NCI-H1417 treated with DMSO at 0.1 percent for 48 hours (cell line): ENCODE measurements around the gene ETS2.

Source experiments
- DNase-seq: peaks from one replicate; lab custom pipeline; 2025; lab: John Stamatoyannopoulos, UW

The ETS2 gene

DNA sequence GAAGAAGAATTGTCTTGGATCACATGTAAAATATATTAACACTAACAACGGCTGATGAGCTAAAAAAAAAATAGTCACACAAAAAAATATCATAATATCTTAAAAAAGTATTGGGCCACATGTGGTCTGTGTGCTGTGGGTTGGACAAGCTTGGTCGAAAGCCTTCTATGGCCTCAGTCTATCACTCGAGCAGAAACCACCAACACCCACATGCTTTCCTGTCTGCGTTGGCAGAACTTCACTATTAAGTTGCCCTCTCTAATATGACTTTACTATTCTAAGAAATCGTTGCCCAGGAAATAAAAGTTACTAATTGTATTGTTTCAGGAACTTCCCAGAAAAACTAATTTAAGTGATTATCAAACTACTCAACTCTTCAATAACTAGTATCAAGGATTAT lies 28.2 kb upstream of the ETS2 start:
- DNase-seq, result no peak

DNA sequence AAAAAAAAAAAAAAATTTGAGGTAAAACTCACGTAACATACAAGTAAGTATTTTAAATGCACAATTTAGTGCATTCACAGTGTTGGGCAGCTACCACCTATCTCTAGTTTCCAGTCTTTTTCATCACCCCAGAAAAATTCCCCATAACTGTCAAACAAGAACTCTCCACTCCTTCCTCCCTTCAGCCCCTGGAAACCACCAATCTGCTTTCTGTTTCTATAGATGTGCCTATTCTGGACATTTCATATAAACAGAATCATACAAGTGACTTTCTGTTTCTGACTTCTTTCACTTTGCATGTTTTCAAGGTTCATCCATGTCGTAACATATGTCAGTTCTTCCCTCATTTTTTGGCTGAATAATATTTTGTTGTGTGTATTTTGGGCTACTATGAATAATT lies 24.9 kb upstream of the ETS2 start:
- DNase-seq, result no peak

DNA sequence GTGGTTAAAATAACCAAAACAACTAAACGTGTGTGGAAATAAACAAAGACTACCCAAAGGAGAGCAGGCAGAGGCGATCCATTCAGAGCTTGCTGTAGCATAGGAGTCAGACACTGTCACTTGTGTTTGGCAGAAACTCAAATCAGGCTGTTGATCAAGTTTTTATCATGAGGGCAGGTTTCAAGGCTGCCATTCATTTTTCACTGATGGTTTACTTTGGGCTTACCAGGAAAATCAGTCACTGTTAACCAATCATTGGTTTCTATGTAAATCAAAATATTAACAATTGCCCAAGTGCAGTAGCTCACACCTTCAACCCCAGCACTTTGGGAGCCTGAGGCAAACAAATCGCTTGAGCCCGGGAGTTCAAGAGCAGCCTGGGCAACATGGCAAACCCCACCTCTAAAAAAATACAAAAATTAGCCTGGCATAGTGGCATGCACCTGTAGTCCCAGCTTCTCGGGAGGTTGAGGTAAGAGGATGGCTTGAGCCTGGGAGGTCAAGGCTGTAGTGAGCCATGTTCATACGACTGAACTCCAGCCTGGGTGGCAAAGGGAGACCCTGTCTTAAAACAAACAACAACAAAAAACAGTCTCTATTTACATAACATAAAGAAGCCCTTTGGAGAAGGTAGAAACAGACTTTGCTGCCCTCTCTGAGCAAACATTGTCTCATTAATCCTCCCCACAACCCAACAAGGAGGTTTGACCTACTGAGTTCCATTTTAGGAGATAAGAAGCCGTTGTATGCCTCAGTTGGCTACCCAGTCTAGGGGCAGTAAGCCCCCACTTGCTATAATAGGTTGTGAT lies 21.1 kb upstream of the ETS2 start:
- no peak for DNase-seq

DNA sequence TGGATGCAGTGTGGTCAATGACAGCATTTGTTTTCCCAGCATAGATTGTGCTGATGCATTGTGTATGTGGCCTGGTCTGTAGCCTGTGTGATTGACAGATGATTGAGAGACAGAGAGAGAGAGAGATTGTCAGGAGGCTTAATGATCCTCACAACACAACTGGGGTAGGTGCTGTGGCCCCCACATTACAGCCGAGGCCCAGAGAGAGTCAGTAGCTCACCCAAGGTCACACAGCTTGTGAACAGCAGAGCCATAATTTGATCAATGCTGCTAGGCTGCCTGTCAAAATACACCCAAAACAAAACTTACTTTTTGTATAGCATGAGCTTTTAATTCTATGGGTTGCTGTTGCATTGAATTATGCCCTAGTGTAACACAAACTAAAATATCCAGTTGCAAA lies 20.2 kb upstream of the ETS2 start:
- no peak for DNase-seq

DNA sequence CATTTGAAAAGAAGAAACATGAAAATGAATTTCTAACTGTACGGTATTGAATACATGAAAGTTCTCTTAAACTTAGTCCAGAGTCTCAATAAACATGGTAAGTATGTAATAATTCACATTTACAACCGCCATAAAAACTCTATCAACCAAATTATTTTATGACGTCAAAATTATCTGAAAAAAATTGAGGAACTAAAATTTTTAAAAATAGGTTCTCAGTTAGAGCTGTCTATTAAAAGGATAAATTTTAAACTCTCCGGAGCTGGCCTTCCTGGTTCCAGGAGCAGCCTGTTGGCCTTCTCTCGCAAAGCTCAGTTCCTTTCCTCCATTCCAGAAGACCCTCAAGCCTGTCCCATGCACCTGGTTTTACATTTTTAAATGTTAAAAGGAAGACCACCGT lies 18.7 kb upstream of the ETS2 start:
- no peak for DNase-seq

DNA sequence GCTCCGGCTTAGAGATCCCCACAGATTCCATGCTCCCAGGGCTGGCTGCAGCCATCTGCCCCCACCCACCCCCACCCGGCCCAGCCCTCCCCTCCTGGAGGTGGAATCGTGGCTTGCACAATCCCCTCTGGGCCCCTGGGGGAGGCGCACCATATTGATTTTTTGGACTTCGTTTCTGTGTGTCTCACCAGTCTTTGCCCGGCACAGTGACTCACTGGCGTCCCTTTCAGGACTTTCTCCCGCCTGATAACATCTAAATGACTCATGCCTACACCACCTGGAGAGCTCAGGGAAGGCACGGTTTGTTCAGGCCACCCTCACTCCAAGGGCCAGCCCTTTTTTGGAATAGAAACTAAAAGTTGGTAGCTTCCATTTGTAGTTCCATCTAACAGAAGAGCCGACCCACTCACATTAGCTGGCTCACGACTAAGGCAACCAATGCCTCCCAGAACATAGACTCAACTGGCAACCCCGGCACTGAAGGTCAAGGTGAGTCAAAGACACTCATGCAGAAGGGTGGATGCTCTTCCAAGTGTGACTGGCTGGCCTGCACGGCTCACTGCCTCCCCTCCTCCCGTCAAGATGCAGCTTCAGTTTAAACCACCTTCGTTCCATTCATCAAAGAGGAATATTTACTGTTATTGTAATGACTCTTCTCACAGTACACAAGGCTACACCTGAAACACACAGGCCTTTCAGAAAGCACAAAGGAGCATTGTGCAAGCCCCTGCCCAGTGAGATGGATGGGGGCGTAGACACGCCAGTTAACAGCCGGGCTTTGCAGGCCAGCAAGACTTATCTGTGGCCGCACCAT lies 18.1 kb upstream of the ETS2 start:
- no peak for DNase-seq

DNA sequence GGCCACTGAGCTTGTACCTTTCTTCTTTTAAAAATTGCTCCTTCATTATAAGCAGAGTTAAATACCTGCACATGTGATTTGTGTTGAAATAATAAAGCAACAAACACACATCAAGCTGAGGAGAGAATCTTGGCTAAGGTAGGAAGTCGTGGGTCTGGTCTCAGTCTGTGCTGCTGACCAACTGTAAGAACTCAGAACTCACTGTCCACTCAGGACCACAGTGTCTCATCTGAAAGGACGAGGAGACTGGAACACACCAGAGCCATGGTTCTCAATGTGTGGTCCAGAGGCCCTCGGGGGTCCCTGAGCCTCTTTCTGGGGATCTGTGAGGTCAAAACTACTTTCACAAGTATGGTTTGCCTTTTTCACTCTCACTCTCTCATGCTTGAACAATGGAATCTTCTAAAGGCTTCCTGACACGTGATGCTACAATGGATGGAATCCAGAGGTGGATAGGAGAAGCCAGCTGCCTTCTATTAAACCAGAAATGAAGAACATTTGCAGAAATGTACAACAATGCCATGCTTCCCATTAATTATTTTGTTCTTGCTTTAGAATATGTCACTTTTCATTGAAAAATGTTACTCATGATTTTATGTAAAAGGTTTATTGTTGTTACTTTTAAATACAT lies 17.3 kb upstream of the ETS2 start:
- DNase-seq, result no peak

DNA sequence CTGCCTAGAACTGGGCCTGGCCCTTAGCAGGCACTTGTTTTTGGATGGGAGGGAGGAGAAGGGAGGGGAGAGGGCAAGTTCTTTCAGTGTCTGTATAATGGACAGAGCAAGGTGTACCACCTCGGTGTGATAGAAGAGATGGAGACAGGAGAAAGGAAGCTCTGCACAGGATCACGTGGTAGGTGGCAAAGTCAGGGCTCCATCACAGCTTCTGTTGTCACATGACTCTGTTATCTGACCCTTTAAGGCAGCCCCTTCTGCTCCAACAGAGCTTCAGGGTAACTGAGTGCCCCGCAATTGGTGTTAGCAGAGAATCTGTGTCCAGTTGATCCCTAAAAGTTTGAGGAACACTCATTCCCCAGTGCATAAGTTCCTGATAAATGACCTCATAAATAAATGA lies 16.5 kb upstream of the ETS2 start:
- DNase-seq, result no peak

DNA sequence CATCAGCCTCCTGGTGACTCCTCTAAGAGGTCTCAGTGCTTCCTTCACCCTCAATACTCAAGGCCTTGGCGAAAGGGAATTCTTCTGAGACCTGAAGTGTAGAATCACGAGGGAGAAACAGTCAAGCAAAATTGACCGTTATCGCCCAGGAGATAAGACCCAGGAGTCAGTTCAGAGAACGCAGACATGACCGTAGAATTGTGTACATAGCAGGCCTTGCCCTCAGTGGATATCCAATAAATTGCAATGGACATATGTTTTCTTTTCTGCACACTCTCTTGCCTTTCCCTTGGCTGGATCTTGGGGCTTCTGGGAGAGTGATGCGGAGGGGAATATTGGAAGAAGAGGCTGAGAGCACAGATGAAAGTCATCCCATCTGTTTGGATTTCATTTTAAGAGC lies 15.7 kb upstream of the ETS2 start:
- DNase-seq, result no peak

DNA sequence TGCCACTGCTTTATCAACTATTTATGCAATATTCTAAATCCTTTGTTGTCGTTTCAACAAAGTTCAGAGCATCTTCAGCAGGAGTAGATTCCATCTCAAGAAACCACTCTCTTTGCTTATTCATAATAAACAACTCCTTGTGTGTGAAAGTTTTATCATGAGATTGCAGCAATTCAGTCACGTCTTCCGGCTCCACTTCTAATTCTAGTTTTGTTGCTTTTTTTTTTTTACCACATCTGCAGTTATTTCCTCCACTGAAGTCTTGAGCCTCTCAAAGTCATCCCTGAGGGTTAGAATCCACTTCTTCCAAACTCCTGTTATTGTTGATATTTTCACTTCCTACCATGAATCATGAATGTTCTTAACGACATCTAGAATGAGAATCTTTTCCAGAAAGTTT lies 14.8 kb upstream of the ETS2 start:
- no peak for DNase-seq

DNA sequence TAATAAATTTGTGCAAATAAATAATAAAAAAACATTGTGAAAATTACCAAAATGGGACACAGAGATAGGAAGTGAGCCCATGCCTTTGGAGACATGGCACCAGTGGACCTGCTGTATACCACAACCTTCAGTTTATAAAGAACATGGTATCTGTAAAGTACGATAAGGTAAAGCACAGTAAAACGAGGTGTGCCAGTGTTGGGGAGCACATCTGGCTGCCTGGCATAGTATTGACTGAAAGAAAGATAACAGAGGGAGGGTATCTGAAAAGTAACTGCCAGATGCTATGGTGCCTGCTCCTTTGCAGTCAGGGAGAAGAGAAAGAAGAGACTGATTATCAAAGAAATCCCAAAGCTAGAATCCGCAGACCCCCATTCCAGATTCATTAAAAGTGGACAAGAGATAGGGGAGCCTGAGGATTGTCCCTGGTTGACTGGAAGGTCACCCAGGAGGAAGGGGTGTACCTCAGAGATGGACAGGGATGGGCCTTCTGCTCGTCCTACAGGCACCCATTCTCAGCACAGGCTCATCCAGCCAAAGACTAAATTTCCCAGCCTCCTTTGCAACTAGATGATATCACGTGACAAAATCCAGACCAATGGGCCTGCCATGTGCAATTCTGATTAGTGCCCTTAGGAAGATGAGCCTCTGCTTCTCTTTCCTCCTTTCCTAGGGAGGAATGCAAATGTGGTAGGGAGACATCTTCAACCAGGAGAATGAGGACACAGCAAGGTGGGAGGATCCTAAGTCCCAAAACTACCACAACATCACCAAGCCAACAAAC lies 12.9 kb upstream of the ETS2 start:
- DNase-seq, result no peak

DNA sequence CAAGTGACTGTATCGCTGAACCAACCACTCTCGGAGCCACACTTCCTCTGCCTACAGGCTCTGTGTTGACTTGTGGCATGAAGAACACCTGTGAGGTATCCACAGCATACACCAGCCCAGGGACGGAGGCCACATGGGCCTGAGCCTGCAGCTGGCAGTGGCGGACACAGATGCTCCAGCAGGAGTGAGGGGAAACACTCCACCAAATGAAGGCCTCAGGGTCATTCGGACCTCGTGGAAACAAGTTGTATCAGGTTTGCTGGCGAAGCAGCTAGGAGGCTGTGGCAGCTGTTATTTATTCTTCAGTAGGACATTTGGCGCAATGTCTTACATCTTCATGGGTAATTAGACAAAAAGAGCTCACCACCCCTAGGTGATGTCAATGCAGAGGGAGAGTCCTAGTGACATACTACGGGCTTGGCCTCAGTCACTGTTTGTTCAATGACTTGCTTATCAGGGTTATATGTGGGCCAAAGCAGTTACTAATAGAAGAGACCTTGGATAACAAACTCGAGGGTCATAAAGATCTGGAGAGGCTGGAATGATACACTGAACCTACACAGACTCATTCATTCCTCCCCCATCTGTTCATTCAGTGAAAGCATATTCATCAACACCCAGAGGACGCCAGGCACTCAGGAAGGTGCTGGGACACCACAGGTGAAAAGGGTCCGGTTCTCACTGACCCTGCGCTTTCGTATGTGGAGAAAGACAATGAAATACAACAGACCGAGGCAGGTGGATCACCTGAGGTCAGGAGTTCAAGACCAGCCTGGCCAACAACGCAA lies 11.6 kb upstream of the ETS2 start:
- DNase-seq, result no peak

DNA sequence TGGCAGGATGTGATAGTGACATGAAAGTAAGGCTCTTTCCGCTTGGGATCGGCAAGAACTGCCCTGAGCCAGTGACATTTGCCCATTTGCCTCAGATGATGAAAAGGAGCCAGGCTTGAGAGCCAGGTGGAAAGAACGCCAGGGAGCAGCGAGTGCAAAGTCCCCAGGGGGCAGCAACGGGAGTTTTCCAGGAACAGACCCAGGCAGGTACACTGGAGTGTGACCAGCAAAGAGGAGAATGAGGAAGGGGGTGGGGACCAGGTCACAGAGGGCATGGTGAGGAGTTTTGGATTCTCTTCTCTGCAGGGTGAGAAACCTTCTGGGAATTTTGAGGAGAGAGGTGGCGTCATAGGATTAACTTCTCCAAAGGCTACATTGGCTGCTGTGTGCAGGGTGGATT lies 10.8 kb upstream of the ETS2 start:
- no peak for DNase-seq

DNA sequence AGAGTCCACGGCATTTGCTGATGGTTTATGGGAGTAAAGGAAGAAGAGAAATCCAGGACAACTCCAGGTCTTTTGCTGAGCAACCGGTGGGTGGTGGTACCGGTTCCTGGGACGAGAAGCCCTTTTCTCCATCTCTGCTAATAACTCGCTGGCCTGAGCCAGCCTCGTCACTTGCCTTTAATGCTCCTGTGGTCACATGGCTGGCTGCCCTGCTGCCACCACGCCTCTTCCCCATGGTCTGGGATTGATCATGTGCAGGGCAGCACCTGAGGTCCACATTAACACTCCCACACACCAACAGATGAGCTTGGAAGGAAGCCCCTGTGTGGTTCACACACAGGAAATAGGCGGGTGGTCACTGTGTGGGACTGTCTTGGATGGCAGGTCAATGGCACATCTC lies 10.3 kb upstream of the ETS2 start:
- DNase-seq, result no peak

DNA sequence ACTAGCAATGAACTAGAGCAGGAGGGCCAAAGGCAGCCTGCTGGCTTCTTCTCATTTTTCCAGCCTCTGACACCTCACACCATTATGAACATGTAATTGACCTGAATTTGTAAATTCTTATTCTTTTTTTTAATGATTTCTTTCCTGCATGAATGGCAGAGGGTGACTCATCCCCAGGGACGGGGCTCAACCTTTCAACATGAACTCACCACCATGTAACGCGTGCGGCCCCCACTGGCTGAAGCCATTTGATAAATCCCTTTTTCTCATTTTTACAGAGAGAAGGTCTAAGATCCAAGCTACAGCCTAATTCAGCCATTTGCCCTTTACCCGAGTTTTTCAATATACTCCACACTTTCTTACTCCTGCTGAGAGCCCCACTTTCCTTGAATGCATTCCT lies 9.3 kb upstream of the ETS2 start:
- DNase-seq, result no peak

DNA sequence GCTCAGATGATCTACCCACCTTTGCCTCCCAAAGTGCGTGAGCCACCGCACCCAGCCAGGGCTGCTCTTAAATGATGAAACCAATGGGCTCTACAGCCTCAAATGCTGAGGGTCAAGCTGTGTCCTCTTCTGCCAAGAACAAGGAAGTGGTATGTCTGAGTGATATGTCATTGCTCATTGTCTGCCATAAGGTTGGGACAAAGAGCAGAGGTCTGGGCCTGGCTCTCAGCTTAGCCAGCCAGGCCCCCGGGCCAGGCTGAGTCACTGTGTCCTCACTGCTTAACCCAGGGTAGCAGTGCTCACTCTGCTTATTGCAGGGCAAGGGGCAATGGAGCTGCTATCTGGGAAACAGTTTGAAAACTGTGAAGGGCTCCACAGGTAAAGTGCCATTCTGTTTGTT lies 8.3 kb upstream of the ETS2 start:
- DNase-seq, result no peak

DNA sequence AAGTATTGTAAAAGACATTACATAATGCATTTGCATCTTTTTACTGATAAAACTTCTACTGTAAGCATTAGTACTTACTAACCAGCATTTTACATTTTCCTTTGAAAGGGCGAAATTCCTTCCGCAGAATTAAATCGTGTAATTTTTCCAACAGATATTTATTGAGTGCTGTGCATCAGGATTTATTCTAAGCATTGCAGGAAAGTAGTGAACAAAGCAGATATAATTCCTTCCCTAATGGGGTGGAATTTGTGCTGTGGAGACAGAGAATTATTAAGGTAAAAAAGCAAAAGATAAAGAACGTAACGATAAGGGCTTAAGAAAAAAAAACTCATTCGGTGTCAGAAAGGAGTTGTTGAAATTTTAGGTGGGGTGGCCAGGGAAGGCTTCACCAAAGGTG lies 7.6 kb upstream of the ETS2 start:
- DNase-seq, result no peak

DNA sequence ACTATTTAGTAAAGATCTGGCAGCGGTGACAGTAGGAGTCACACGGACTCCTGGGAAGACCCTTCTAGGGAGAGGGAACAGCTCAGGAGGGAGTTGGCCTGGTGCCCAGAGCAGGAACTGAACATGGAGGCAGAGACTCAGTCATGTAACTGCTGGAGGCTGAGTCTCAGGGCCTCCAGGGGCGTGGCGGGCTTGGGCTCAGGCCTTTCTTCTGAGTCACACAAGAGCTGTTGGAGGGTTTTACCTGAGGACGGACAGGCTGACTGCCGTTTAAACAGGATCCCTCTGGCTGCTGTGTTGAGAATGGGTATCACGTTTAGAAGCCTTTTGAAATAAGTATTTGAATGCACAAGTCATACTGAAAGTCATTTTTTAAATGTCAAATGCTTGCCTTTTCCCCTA lies 7.2 kb upstream of the ETS2 start:
- no peak for DNase-seq

DNA sequence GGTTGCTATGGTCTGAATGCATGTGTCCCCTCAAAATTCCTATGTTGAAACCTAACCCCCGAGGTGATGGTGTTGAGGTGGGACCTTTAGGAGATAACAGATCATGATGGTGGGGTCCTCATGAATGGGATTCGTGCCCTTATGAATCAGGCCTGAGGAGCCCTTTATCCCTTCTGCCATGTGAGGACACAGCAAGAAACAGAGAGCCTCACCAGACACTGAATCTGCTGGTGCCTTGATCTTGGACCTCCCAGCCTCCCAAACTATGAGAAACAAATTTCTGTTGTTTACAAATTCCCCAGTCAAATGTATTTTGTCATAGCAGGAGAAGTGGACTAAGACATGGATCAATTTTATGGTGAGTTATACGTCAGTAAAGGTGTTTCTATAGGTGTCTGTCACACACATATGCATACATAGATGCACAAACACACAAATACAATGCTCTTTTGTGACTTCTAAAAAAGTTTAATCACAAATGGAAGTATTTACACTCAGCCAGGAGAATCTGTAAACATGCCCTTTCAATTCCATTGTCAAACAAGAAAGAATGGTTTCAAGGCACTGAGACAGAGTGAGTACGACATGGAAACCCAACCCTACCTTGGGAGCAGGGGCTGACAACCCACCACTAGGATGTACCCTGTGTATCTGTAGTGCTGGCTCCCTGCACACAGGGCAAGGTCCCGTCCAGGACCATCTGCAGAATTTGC lies 5.5 kb upstream of the ETS2 start:
- no peak for DNase-seq

DNA sequence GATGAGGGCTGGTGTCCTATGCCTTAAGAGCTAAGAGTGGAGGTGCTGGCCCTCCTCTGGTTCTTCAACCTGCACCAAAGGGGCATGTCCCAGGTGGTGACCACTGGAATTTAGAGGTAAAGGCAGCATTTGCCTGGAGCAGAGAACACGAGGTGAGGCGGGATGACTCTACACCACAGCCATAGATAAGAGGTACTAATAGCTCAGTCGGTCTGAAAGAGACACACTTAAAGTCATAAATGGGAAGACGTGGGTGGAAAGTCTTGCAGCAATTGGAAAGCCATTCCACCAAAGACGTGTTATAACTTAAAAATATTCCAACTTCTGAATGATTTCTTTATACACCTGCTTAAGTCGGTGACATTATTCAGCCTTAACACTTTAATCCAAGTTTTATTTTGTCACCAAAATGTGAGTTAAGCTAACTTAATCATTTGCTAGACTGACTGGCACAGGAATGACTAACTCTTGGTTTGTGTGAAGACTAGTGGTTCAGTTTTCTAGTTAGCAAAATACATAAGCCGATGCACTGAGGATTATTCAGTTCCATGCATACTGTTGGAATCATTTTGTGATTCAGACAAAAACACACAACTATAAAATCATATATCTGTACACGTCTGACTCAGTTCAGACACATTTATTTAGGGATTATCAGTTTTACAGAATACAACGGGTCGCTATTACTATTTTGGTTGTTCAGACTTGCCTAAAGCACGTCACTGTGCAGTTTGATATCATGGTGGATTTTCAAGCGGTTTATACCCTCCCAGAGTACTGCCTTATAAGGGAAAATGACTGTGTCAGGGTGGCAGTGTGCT lies 4.6 kb upstream of the ETS2 start:
- DNase-seq, result no peak
